ENCODE results near the gene HSD17B8.

HSD17B8 gene

DNA sequence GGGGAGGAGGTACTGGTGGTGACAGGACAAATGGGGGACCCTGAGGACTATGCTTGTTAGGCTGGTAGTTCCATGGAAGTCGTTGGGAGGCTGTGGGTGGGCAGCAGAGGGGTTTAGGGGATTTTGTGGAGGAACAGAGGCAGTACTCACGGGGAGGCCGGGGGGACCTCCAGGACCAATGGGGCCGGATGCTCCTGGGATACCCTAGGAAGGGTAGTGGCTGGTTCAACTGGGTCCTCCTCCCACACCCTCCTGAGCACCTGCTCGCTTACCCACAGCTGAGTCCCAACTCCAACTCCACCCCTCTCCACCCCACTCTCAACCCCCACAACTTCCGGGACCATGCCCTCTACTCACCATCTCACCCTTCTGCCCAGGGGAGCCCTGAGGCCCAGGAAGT is 38.1 kb upstream of the HSD17B8 start:
- no peak overlapping the region for H3K4me3 Mint-ChIP-seq
- TF ChIP-seq, protein P1, sequence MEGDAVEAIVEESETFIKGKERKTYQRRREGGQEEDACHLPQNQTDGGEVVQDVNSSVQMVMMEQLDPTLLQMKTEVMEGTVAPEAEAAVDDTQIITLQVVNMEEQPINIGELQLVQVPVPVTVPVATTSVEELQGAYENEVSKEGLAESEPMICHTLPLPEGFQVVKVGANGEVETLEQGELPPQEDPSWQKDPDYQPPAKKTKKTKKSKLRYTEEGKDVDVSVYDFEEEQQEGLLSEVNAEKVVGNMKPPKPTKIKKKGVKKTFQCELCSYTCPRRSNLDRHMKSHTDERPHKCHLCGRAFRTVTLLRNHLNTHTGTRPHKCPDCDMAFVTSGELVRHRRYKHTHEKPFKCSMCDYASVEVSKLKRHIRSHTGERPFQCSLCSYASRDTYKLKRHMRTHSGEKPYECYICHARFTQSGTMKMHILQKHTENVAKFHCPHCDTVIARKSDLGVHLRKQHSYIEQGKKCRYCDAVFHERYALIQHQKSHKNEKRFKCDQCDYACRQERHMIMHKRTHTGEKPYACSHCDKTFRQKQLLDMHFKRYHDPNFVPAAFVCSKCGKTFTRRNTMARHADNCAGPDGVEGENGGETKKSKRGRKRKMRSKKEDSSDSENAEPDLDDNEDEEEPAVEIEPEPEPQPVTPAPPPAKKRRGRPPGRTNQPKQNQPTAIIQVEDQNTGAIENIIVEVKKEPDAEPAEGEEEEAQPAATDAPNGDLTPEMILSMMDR (IDR thresholded peaks at IDR 0.05): no peak
- DNase-seq: no peak
- peaks cover 37% of the 10 kb centered on the region for H3K4me1 Mint-ChIP-seq
- peaks cover 64% of the 10 kb centered on the region for H3K27me3 Mint-ChIP-seq (ENCODE audit: low read depth, poor library complexity)
- H3K9me3 Mint-ChIP-seq: no peaks in the 10 kb centered on the region
- H3K36me3 Mint-ChIP-seq (ENCODE audit: low read depth): no peaks in the 10 kb centered on the region
- H3K27ac Mint-ChIP-seq: no peak overlapping the region

DNA sequence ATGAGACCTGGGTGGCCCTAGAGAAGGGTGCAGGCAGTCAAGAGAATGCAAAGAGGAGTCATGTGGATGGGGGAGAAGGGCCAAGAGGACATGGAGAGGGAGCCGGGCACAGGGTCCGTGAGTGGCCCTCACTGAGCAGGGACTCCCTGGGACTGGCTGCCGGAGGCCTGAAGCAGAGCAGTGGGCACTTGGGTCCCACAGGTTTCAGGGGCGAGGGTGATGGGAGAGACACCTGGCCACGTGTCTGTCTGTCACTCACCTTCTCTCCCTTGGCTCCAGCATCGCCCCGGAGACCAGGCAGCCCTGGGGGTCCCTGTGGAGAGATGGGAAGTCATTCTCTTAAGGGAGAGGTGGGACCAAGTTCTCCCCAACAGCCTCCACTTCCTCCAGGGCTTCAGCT is 37.6 kb upstream of the HSD17B8 start:
- Mint-ChIP-seq H3K4me1 (peaks cover 32% of the 10 kb centered on the region), H3K27me3 (ENCODE audit: low read depth, poor library complexity) (peaks cover 59% of the 10 kb centered on the region), H3K4me3 (no peak overlapping the region), H3K9me3 (no peaks in the 10 kb centered on the region), H3K27ac (no peak overlapping the region), H3K36me3 (ENCODE audit: low read depth) (no peaks in the 10 kb centered on the region)
- DNase-seq: no peak
- TF ChIP-seq, protein P1 (IDR thresholded peaks at IDR 0.05): no peak

- TF ChIP-seq, protein P1 (IDR thresholded peaks at IDR 0.05): no peak
- peaks cover 58% of the 10 kb centered on the region for H3K27me3 Mint-ChIP-seq (ENCODE audit: low read depth, poor library complexity)
- H3K9me3 Mint-ChIP-seq: no peaks in the 10 kb centered on the region
- H3K36me3 Mint-ChIP-seq (ENCODE audit: low read depth): no peaks in the 10 kb centered on the region
- H3K4me1 Mint-ChIP-seq: peaks cover 27% of the 10 kb centered on the region
- H3K27ac Mint-ChIP-seq: no peak overlapping the region
- H3K4me3 Mint-ChIP-seq: no peak overlapping the region
- DNase-seq: no peak
These were observed 36.8 kb upstream of the HSD17B8 start for GRCh38 chr6:33167374-33168283.

- no peak for DNase-seq
- H3K4me3 Mint-ChIP-seq: no peak overlapping the region
- H3K27me3 Mint-ChIP-seq (ENCODE audit: low read depth, poor library complexity): peaks cover 53% of the 10 kb centered on the region
- H3K36me3 Mint-ChIP-seq (ENCODE audit: low read depth): no peaks in the 10 kb centered on the region
- TF ChIP-seq, protein P1 (IDR thresholded peaks at IDR 0.05): no peak
- no peaks in the 10 kb centered on the region for H3K9me3 Mint-ChIP-seq
- H3K4me1 Mint-ChIP-seq: peaks cover 27% of the 10 kb centered on the region
- H3K27ac Mint-ChIP-seq: no peak overlapping the region
These were observed 36.2 kb upstream of the HSD17B8 start for GRCh38 chr6:33168284-33168601.

- Mint-ChIP-seq H3K9me3 (no peaks in the 10 kb centered on the region), H3K36me3 (ENCODE audit: low read depth) (no peaks in the 10 kb centered on the region), H3K4me3 (no peak overlapping the region), H3K27me3 (ENCODE audit: low read depth, poor library complexity) (peaks cover 55% of the 10 kb centered on the region), H3K4me1 (peaks cover 27% of the 10 kb centered on the region), H3K27ac (no peak overlapping the region)
- TF ChIP-seq, protein P1 (IDR thresholded peaks at IDR 0.05): no peak
- no peak for DNase-seq
These were observed 35.8 kb upstream of the HSD17B8 start for GRCh38 chr6:33168639-33169038.

Measured in nephron progenitor cell (in vitro differentiated cells).